Stimulated activated CD8-positive, alpha-beta memory T cell treated with anti-CD3 and anti-CD28 coated beads, Interleukin-4, amount 100 ng/mL, for 4 hours (primary cell): Measurements from ENCODE around the gene GEMIN5.

Experiments
- DNase-seq, 2 donors: peaks; one replicate each; pipeline ENCODE4 v3.0.0-alpha.2; 2020; ENCODE audit warnings: low read depth in 2 of 2, low spot score in 1 of 2

Gene GEMIN5

DNA sequence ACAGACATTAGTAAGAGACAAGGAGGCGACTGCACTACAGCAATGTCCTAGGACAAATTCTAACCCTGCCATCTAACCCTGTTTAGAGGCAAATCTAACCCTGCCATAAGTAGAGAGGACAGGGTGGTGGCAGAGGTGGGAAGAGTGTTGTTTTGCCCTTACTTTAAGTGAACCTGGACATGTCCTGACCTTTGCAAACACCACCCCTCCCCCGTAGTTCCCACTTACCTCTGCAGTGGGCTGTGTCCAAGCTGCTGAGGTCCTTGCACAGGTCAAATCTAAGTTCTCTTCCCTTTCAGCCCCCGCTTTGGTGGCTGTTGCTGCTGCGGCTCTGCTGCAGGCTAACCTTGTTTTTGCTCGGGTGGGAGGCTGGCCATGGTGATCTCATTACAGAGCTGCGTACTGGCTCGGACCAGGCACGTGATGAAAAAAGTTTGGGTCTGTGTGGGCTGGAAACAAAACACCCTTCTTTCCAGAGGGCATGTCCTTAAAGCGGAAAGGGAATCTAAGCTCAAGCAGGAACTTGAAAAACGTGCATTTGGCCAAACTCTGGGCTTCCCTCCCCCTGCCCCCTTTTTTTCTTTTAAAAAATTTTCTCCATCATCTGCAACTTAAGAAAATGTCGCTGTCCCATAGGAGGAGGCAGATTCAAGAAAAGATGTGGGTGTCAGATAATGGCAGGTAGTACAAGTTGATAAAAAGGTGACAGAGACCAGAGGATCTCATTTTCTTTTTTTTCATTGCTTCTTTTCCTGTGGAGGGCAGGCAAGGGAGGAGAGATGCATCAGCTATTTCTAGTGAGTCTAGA, 87.6 kb downstream of the GEMIN5 start, which contains the start of gene FAXDC2:
Gene FAXDC2, minus strand, starts transcription at position 349 of the 808 bp plus-strand sequence. CDS start 12,425 bp downstream, outside the sequence.
- DNase-seq: no peak

DNA sequence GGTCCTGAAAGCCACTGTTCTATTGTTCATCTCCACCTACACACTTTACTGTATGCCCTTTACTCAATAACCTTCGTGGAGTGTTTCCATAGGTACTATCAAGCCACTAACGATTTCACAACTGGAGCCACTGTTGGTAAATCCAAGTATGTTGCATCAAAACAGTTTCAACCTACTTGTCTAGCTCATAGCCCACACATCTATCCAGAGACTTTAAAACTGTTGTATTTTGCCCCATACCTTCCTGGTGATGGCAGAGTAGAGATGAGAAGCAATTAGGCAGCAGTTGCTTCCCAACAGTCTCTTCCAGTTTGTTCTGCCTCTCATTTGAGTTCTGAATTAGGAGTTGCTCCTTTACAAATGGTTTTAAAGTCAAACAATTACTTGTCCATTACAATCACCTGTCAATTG, 88.2 kb downstream of the GEMIN5 start:
- DNase-seq: no peak

DNA sequence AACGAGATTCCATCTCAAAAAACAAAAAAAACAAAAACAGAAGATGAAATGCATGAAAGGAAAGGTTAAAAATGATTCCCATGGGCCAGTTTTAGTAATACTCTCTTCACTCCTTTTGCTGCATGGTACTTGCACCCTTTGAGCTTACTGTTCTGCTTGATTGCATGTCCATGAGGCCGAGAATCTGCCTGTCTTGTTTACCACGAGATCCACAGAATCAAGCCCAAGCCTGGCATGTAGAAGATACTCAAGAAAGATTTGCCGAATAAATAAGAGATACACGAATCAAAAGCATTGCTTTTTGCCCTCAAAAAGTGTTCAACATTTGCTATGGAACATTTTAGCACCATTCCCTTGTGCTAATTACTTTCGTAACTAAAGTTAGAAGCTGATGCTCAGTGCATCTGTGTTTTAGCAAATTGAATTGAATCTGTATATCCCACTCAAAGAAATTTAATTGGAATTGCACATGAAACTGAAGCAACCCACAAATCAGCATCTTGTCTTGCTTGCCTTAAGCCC, 88.7 kb downstream of the GEMIN5 start:
- DNase-seq: no peak

DNA sequence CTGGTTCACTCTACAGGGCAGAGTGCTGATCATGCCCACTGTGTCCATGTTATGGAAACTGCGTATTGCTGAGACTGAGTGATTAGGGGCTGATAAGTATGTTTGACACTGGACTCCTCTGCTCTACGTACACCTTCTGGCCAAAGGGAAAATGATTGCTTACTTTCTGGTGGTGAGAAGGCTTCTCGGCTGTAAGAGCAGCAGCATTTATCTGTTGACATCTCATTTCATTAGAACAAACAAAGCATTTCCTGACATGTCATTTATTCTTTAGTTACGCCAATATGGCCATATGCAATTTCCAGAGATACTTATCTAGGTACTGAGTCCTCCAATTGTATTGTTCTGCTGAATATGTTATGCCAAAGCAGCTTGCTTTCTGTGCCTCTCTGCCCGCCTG, 93.2 kb downstream of the GEMIN5 start:
- no peak for DNase-seq

DNA sequence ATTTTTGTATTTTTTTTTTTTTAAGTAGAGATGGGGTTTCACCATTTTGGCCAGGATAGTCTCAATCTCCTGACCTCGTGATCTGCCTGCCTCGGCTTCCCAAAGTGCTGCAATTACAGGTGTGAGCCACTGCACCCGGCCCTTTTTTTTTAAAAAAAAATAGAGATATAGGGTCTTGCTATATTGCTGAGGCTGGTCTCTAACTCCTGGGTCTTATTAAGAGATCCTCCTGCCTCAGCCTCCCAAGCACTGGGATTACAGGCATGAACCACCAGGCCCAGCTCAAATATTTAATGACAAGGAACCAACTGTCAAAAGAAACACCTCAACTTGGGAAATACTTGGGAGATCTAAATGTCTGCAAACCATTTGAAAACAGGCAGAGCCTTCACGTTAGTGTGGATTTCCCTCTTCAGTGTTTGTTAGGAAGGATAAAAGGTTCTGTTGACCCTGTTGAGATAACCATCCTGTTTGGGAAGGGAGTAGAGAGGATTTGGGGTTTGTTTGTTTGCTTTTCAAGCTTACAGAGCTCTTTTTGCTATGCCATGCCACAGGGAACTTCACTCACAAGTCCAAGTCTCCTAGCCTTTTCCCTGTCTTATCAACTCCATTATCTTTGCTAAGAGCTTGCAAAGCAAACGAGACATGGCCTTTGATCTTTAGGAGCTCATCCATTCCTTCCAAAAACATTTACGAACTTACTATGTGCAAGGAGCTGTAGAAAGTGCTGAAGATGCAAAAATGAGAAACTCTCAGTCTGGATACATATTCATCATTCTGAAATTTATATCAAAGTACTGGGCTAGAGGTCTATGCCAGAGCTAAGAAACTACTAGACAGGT, 95.1 kb downstream of the GEMIN5 start:
- DNase-seq: no peak

DNA sequence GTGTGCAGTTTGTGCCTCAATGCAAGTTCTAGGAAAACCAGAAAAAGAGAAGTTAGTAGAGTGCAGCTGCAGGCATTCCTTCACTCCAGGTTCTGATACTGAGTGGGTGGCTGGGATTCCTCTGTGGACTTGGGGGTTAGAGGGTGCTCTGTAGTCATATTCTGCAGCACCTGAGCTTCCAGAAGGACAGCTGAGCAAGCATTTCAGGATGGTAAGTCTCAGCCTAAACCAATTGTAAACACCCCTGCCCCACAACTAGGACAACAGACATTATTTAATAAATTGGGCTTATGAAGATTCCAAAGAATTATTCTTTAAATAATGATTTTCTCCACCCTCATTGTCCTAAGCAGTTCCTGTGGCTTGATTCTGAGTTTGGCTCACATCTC, 96.7 kb downstream of the GEMIN5 start:
- no peak for DNase-seq

DNA sequence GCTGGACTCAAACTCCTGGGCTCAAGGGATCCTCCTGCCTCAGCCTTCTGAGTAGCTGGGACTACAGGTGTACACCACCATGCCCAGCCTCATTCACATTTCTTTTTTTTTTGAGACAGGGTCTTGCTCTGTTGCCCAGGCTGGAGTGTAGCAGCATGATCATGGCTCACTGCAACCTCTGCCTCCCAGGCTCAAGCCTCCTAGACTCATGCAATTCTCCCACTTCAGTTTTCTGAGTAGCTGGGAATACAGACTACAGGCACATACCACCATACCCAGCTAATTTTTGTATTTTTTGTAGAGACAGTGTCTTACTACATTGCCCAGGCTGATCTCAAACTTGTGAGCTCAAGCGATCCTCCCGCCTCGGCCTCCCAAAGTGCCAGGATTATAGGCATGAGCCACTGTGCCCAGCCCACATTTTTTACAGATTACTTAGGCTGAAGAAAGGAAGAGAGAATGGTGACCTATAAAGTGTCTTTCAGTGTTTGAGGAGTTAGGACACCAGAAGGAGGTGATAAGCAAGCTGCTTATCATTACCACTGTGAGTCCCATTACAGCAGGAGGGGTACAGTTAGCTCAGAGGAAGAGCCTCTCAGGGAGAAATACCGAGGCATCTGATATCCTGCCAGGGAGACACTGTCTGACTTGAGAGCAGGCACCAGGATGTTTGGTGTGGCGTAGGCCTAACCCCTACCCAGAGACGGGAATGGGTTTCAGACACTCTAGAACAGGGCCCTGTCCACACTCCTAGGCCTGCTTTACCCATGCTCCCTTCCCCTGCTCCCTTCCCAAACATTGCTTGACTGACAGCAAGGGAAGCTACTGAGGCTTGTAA, 97.4 kb downstream of the GEMIN5 start:
- no peak for DNase-seq
